GM12875 (cell line): Measurements from ENCODE around the gene UGT1A1.

Source experiments
- H3K4me3 ChIP-seq: one replicate; pipeline ENCODE4 v1.5.1; 2011; ENCODE audit warnings: low read depth, low read length, control low read depth
- TF ChIP-seq, protein P1 (sequence below): IDR thresholded peaks from 2 replicates; pipeline ENCODE4 v1.5.1; 2011; ENCODE audit warnings: low read depth, mild to moderate bottlenecking, control low read depth, inconsistent platforms, low read length, moderate library complexity, borderline replicate concordance; ENCODE audit not compliant: insufficient read depth

The UGT1A1 gene

DNA sequence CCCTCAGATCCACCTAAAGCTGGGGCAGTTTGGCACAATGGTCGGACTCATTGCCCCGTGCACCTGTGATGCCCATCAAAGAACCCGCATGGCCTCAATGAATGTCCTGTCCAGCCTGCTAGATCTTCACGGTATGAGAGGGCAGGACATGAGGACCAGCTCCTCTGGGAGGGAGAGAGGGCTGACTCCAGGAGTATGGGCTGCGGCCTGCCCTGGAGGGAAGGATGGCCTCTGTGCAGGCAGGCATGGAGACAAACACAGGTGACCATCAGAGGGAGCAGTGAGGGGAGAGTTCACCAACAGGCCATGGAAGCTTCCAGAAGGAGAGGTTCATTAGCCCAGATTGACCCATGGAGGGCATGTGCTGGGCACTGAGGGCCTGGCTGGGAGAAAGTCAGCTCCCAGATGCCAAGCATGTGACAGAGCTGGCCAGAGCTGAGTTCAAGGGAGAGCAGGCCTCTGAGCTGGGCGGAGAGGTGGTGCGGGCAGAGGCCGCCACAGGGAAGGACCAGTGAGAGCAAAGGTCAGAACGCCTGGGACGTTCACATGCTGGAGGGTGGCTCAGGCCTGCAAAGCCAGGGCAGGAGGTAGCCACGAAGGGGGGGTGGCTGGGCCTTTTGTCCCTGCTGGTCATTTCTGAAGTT, 58.0 kb downstream of the UGT1A1 start:
- H3K4me3 ChIP-seq: no peak overlapping the region
- TF ChIP-seq, protein P1, sequence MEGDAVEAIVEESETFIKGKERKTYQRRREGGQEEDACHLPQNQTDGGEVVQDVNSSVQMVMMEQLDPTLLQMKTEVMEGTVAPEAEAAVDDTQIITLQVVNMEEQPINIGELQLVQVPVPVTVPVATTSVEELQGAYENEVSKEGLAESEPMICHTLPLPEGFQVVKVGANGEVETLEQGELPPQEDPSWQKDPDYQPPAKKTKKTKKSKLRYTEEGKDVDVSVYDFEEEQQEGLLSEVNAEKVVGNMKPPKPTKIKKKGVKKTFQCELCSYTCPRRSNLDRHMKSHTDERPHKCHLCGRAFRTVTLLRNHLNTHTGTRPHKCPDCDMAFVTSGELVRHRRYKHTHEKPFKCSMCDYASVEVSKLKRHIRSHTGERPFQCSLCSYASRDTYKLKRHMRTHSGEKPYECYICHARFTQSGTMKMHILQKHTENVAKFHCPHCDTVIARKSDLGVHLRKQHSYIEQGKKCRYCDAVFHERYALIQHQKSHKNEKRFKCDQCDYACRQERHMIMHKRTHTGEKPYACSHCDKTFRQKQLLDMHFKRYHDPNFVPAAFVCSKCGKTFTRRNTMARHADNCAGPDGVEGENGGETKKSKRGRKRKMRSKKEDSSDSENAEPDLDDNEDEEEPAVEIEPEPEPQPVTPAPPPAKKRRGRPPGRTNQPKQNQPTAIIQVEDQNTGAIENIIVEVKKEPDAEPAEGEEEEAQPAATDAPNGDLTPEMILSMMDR: no peak

DNA sequence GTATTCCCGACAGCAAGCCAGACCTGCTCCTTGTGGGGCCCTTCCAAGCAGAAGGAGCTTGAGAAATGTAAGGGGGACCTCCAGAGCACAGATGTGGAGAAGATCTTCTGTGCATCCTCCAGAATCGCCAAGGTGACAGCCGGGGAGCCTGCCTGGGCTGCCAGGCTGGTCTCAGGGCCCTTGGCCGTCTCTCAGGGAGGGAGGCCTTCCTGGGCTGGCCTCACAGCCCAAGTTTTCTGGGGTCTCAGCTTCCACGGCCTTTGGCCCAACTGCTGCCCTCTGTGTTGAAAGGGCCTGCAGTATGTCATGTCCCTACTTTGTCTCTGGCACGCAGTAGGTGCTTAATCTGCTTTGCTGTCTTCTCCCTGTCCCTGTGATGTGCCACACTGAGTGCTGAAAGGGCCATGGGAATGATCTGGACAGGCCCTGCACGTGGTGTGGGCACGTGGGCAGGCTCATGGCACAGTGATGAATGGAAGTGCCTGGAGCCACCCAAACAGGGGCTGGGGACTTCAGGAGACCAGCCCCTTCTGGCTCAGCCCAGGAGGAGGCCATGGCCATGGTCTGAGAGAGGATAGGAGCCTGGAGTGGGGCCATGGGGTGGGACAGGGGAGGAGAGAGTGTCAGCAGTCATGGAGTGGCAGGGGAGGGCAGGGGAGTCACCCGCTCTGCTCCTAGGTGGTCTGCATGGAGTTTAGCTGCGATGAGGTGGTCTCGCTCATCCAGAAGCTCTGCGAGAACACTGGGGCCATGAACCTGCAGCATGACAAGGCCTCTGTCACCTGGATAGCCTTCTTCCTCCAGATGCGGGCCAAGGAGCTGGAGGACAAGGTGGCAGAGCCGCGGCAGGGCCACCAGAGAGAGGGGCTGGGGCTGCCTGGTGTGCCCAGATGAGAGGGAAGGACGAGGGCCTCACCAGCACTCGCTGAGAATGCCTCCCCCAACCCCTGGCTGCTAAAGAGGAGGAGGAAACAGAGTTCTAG, 58.9 kb downstream of the UGT1A1 start:
- no peak overlapping the region for H3K4me3 ChIP-seq
- TF ChIP-seq, protein P1: no peak

DNA sequence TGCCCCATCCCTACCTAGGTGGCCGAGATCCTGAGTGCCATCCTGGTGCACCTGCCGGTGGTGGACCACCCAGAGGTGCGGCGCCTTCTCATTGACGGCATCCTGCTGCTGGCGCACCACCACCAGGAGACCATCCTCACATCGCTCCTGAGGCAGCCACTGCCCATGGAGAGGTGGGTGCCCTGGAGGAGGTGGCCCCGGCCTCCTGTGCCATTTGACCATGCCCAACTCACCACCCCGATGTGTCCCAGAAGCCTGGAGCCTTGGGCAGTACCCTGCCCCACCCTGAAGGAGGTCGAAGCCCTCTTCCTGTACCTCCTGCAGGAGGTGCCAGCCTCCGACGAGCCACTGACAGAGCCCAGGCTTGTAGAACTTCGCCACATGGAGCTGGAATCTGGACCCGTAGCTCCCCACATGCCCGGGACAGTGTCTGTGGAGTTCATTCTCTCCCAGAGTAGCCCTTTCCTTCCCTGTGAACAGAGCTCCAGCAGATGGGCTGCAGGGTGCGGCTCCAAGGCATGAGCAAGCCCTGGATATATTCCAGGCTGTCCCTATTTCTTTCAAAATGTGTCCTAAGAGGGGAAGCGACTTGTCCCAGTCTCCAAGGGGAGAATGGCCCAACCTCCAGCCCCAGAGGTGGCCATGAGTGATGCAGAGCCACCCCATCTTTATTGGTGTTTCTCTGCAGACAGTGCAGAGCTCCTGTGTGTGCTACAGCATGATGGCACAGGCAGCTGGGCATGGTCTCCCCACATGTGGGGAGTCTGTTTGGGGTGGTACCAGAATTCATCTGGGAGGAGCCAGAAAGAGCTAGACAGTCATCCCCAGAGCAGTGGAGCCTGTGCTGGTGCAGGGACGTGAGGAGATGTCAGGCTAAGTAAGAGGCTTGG, 60.1 kb downstream of the UGT1A1 start:
- TF ChIP-seq, protein P1: no peak
- H3K4me3 ChIP-seq: no peak overlapping the region

DNA sequence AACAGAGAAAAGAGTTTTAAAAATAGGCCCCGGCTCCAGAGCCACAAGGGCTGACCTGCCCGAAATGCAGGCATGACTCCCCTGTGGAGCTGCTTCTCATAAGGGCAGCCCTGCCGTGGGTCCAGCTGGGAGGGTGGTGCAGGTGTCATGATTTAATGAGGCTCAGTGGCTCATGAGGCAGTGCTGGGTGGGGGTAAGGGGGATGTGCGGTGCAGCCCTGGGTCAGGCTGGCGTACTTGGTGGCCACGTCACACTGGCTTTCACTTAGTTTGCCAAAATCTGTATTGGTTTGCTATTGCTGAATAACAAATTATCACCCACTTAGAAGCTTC, 60.7 kb downstream of the UGT1A1 start:
- no peak overlapping the region for H3K4me3 ChIP-seq
- TF ChIP-seq, protein P1: no peak

DNA sequence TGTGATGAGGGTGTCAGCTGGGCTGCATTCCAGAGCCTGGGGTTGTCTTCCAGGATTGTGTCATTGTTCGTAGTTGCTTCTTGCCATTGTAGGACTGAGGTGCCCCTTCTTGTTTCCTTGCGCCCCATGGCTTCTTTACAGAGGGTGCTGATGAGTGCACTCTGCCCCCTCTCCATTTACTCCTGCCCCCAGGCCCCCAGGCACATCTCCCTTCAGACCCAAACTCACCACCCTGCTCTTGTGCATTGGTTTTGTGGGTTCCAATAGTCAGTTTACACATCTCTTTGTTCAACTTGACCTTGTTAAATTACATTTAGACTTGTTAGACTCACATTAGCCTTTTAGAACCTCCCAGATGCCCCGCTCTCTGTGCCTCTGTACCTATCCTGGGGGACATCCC, 61.1 kb downstream of the UGT1A1 start:
- H3K4me3 ChIP-seq: no peak overlapping the region
- TF ChIP-seq, protein P1: no peak

DNA sequence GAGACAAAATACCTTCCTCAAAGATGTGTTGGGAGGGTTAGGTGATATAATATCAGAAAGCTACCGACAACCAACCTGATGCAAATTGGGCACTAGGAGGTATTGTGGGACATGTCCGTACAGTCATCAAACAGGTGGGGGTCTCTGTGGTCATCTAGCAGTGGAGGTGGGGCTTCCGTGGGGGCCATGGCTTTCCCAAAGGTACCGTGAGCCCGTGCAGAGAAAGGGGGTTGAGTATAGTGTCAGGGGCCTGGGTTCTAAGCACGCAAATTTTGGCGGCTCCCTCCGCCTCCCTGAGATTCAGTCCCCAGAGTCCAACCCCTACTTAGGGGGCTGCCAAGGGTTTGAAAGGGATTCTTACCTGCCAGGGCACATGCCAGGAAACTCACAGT, 61.6 kb downstream of the UGT1A1 start:
- no peak overlapping the region for H3K4me3 ChIP-seq
- TF ChIP-seq, protein P1: no peak
